NCI-H1436 treated with DMSO at 0.1 percent for 48 hours (cell line): Measurements from ENCODE around the gene CFAP92.

Experiments used
- DNase-seq: peaks from one replicate; lab custom pipeline; 2025; lab: John Stamatoyannopoulos, UW

CFAP92 gene

GRCh38 chr3:129006864-129007263 lies 13.0 kb upstream of the CFAP92 start:
- DNase-seq: no peak

GRCh38 chr3:129005526-129006303 lies 11.8 kb upstream of the CFAP92 start:
- DNase-seq: no peak

- peak; percentile 36 for DNase-seq
Measured at GRCh38 chr3:129004639-129005295, 10.9 kb upstream of the CFAP92 start.

- DNase-seq: no peak
Measured at GRCh38 chr3:129003578-129004112, 9.8 kb upstream of the CFAP92 start.

- DNase-seq: no peak
Measured at GRCh38 chr3:129002573-129003569, 9.0 kb upstream of the CFAP92 start.

GRCh38 chr3:129001806-129002572 lies 8.1 kb upstream of the CFAP92 start:
- DNase-seq: no peak

- DNase-seq: no peak
Measured at GRCh38 chr3:129001101-129001805, 7.4 kb upstream of the CFAP92 start, which contains the start of gene EFCC1. TSS of gene EFCC1 (plus strand) at chr3:129001304. CDS start at chr3:129001629, 325 bp downstream.

GRCh38 chr3:129000742-129001100 lies 6.8 kb upstream of the CFAP92 start:
- no peak for DNase-seq

- DNase-seq: no peak
Measured at GRCh38 chr3:128999102-128999501, 5.2 kb upstream of the CFAP92 start.

GRCh38 chr3:128998561-128998960 lies 4.7 kb upstream of the CFAP92 start:
- no peak for DNase-seq

- DNase-seq: no peak
Measured at GRCh38 chr3:128997486-128998133, 3.7 kb upstream of the CFAP92 start.

GRCh38 chr3:128996726-128997125 lies 2.9 kb upstream of the CFAP92 start:
- no peak for DNase-seq

- DNase-seq: no peak
Measured at GRCh38 chr3:128996200-128996599, 2.3 kb upstream of the CFAP92 start.

- DNase-seq: no peak
Measured at GRCh38 chr3:128995737-128996136, 1.9 kb upstream of the CFAP92 start.

GRCh38 chr3:128994581-128995546 lies 988 bp upstream of the CFAP92 start:
- no peak for DNase-seq

GRCh38 chr3:128994173-128994512 lies 267 bp upstream of the CFAP92 start:
- DNase-seq: no peak

GRCh38 chr3:128992926-128993460 lies 883 bp downstream of the CFAP92 start:
- DNase-seq: no peak

- no peak for DNase-seq
Measured at GRCh38 chr3:128991355-128991895, 2.5 kb downstream of the CFAP92 start.
